Measurements from ENCODE around the gene LAIR1. TPM values are rescaled to one million over a fixed set of nuclear protein-coding genes. Genes with fewer than 3 reads are reported as not detected.

The LAIR1 gene
- polyA plus RNA-seq, 1 donor (not counting 4 experiments of a cell fraction or from before 2014, with no cell fraction given): not detected

DNA sequence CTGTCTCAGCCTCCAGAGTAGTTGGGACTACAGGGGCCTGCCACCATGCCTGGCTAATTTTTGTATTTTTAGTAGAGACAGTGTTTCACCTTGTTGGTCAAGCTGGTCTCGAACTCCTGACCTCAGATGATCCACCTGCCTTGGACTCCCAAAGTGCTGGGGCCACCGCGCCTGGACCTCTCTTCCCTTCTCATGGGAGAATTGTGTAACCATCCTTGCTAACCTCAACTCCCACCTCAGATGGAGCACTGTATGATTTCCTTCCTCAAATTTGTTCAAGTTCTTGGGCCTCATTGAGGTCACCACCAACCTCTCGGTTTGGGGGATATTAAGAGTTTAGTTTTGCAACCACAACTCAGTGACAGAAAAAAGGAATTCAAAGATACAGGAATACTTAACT lies 62.5 kb downstream of the LAIR1 start:
- Histone ChIP-seq H3K4me3 (ENCODE audit: control insufficient read depth in 2 of 3, extremely low read depth in 1 of 3, insufficient read depth in 2 of 3, low read depth in 1 of 3, low read length in 3 of 3) (no peak overlapping the region), H4K20me1 (ENCODE audit: control insufficient read depth, extremely low read depth, insufficient read depth, low read length) (no peaks in the 10 kb centered on the region), H3K27ac (ENCODE audit: control insufficient read depth, insufficient read depth, low read length) (no peak overlapping the region), H3K79me2 (ENCODE audit: control insufficient read depth, insufficient read depth, low read length) (no peaks in the 10 kb centered on the region), H2AFZ (ENCODE audit: control insufficient read depth, low read length) (no peak overlapping the region), H3K9ac (ENCODE audit: control insufficient read depth, extremely low read depth, insufficient read depth, low read length) (no peak overlapping the region), H3K36me3 (ENCODE audit: control insufficient read depth in 2 of 2, extremely low read depth in 1 of 2, insufficient read depth in 2 of 2, low read length in 2 of 2) (no peaks in the 10 kb centered on the region), H3K9me3 (ENCODE audit: control insufficient read depth, low read depth, low read length) (peaks cover 3% of the 10 kb centered on the region), H3K27me3 (ENCODE audit: control insufficient read depth, extremely low read depth, insufficient read depth, low read length) (no peaks in the 10 kb centered on the region), H3K4me1 (ENCODE audit: control insufficient read depth, extremely low read depth, insufficient read depth, low read length) (no peaks in the 10 kb centered on the region), H3K9me1 (ENCODE audit: control insufficient read depth, extremely low read depth, insufficient read depth, low read length) (no peaks in the 10 kb centered on the region), H3K4me2 (ENCODE audit: control insufficient read depth, extremely low read depth, insufficient read depth, low read depth, low read length) (no peak overlapping the region)
- TF ChIP-seq, protein P1, sequence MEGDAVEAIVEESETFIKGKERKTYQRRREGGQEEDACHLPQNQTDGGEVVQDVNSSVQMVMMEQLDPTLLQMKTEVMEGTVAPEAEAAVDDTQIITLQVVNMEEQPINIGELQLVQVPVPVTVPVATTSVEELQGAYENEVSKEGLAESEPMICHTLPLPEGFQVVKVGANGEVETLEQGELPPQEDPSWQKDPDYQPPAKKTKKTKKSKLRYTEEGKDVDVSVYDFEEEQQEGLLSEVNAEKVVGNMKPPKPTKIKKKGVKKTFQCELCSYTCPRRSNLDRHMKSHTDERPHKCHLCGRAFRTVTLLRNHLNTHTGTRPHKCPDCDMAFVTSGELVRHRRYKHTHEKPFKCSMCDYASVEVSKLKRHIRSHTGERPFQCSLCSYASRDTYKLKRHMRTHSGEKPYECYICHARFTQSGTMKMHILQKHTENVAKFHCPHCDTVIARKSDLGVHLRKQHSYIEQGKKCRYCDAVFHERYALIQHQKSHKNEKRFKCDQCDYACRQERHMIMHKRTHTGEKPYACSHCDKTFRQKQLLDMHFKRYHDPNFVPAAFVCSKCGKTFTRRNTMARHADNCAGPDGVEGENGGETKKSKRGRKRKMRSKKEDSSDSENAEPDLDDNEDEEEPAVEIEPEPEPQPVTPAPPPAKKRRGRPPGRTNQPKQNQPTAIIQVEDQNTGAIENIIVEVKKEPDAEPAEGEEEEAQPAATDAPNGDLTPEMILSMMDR (optimal IDR thresholded peaks at IDR 0.05 in 1 of 3, IDR thresholded peaks at IDR 0.05 in 1 of 3, conservative IDR thresholded peaks at IDR 0.05 in 1 of 3; ENCODE audit: extremely low read depth in 1 of 3, insufficient read depth in 2 of 3, low read length in 3 of 3): no peak
- TF ChIP-seq EZH2 (IDR thresholded peaks at IDR 0.05; ENCODE audit: low read length): no peak
- DNase-seq (ENCODE audit: low read depth, low spot score): no peak
- FAIRE-seq: no peak
- dilution Hi-C loops (cut with MboI; ENCODE audit: extremely low pct_ligation_motif_present, low sequenced_read_pairs): no loop called here

Other genes with a start within 250 kb of the LAIR1 start
- gene TFPT, start 249.3 kb downstream of the LAIR1 start, polyA plus RNA-seq: 6.8 to 9.2 TPM (median 7.8 TPM) in 3 replicates
- 25.7 to 56.9 TPM (median 42.2 TPM) in 3 replicates for gene PRPF31, start 249.2 kb downstream of the LAIR1 start, polyA plus RNA-seq
- gene CNOT3, start 227.2 kb downstream of the LAIR1 start, polyA plus RNA-seq: 4.1 to 15.0 TPM (median 8.6 TPM) in 3 replicates
- gene LENG1, start 205.2 kb downstream of the LAIR1 start, polyA plus RNA-seq: 2.0 to 4.0 TPM (median 3.4 TPM) in 3 replicates
- gene TMC4, start 191.8 kb downstream of the LAIR1 start, polyA plus RNA-seq: 1.5 to 2.2 TPM (median 1.8 TPM) in 3 replicates
- 41.3 to 70.2 TPM (median 62.7 TPM) in 3 replicates for gene MBOAT7, start 175.4 kb downstream of the LAIR1 start, polyA plus RNA-seq
- 36.5 to 49.7 TPM (median 40.5 TPM) in 3 replicates for gene TSEN34, start 173.6 kb downstream of the LAIR1 start, polyA plus RNA-seq
- gene RPS9, start 164.1 kb downstream of the LAIR1 start, polyA plus RNA-seq: 1,666 to 2,598 TPM (median 1,866 TPM) in 3 replicates
- not detected in 3 replicates for gene LILRB3, start 141.9 kb downstream of the LAIR1 start, polyA plus RNA-seq
- gene LILRA6, start 122.1 kb downstream of the LAIR1 start, polyA plus RNA-seq: not detected in 3 replicates
- not detected in 3 replicates for gene LILRB5, start 107.7 kb downstream of the LAIR1 start, polyA plus RNA-seq
- gene LILRB2, start 83.8 kb downstream of the LAIR1 start, polyA plus RNA-seq: not detected in 3 replicates
- gene LILRA5, start 51.8 kb downstream of the LAIR1 start, polyA plus RNA-seq: not detected in 3 replicates
- not detected in 3 replicates for gene LILRA4, start 25.8 kb downstream of the LAIR1 start, polyA plus RNA-seq
- 0.05 to 0.13 TPM in 2 of 3 replicates, not detected in the other for gene TTYH1, start 50.5 kb upstream of the LAIR1 start, polyA plus RNA-seq
- gene LENG8, start 84.3 kb upstream of the LAIR1 start, polyA plus RNA-seq: 29.4 to 75.6 TPM (median 33.4 TPM) in 3 replicates
- 1.3 to 2.2 TPM (median 2.1 TPM) in 3 replicates for gene LENG9, start 98.8 kb upstream of the LAIR1 start, polyA plus RNA-seq
- gene CDC42EP5, start 108.4 kb upstream of the LAIR1 start, polyA plus RNA-seq: 8.6 to 16.4 TPM (median 9.4 TPM) in 3 replicates
- gene LAIR2, start 137.9 kb upstream of the LAIR1 start, polyA plus RNA-seq: not detected in 3 replicates
- gene LILRA2, start 208.9 kb upstream of the LAIR1 start, polyA plus RNA-seq: not detected in 3 replicates
- not detected in 3 replicates for gene LILRA1, start 228.7 kb upstream of the LAIR1 start, polyA plus RNA-seq